GM12878 (cell line): ENCODE measurements around the gene PCCB.

Experiments used
- CTCF ChIP-seq, 3 experiments: IDR thresholded peaks in 2 of 3; conservative IDR thresholded peaks in 1 of 3; 2 replicates each; pipeline ENCODE4 v1.5.1; 2011; ENCODE audit warnings: low read depth in 3 of 3, low read length in 3 of 3, mild to moderate bottlenecking in 3 of 3, control low read depth in 2 of 3, moderate library complexity in 2 of 3, inconsistent platforms in 1 of 3, mixed read lengths in 1 of 3; ENCODE audit not compliant: control insufficient read depth in 2 of 3, insufficient read depth in 1 of 3; ENCODE audit errors: extremely low read depth in 1 of 3
- ESRRA ChIP-seq: IDR thresholded peaks from 2 replicates; pipeline ENCODE4 v1.6.1; 2012; ENCODE audit warnings: mild to moderate bottlenecking, low read length, improper control_type of control experiment
- HDAC2 ChIP-seq: fragments of 200-600 bp; sonication (generic); IDR thresholded peaks from 2 replicates; pipeline ENCODE4 v1.6.1; 2017
- ZNF274 ChIP-seq: IDR thresholded peaks from one replicate; pipeline ENCODE4 v1.8.0; 2011; ENCODE audit not compliant: insufficient read length, insufficient read depth

- TF ChIP-seq ESRRA (no peak), HDAC2 (no peak), ZNF274 (no peak), CTCF (IDR thresholded peaks at IDR 0.05 in 2 of 3, conservative IDR thresholded peaks at IDR 0.05 in 1 of 3; ENCODE audit: control insufficient read depth in 2 of 3, extremely low read depth in 1 of 3, insufficient read depth in 1 of 3, low read depth in 3 of 3, low read length in 3 of 3) (no peak)
Observed at GRCh38 chr3:136378011-136378410, 127.9 kb downstream of the PCCB start.
